Transverse colon (tissue), 4 donors: Measurements from ENCODE around the gene DHX16. TPM values are rescaled to one million over a fixed set of nuclear protein-coding genes. Genes with fewer than 3 reads are reported as not detected.

Experiments used
- DNase-seq: peaks from one replicate; pipeline ENCODE4 v3.0.0-alpha.2; 2019
- H3K27ac ChIP-seq, 4 donors: fragments of 200-600 bp; sonication (generic); 2 replicates each; pipeline ENCODE4 v1.5.1; 2016 to 2018; ENCODE audit warnings: inconsistent platforms in 4 of 4
- H3K27me3 ChIP-seq: fragments of 200-600 bp; sonication (generic); 2 replicates; pipeline ENCODE4 v1.5.1; 2017; ENCODE audit warnings: inconsistent platforms
- H3K36me3 ChIP-seq, 4 donors: fragments of 200-600 bp; sonication (generic); 2 replicates each; pipeline ENCODE4 v1.5.1; 2017 to 2019; ENCODE audit warnings: inconsistent platforms in 4 of 4
- H3K4me1 ChIP-seq, 4 donors: fragments of 200-600 bp; sonication (generic); 2 replicates each; pipeline ENCODE4 v1.5.1; 2017 to 2020; ENCODE audit warnings: inconsistent platforms in 4 of 4
- H3K4me3 ChIP-seq, 4 donors: fragments of 200-600 bp; sonication (generic); 1 replicate in 1 of 4; 2 replicates in 3 of 4; pipeline versions ENCODE4 v1.5.1 to v1.6.1; 2017 to 2019; ENCODE audit warnings: inconsistent platforms in 4 of 4
- H3K9me3 ChIP-seq, 2 donors: fragments of 200-600 bp; sonication (generic); 2 replicates each; pipeline ENCODE4 v1.5.1; 2017 to 2019; ENCODE audit warnings: inconsistent platforms in 2 of 2
- EP300 ChIP-seq: sonication (generic); formaldehyde crosslinking; IDR thresholded peaks from one replicate; pipeline ENCODE4 v1.6.1; 2017; ENCODE audit warnings: antibody characterized with exemption, low read depth
- POLR2A ChIP-seq: fragments of 450-650 bp; IDR thresholded peaks from one replicate; pipeline ENCODE4 v1.6.1; 2016; ENCODE audit warnings: antibody characterized with exemption, mild to moderate bottlenecking, moderate library complexity
- POLR2AphosphoS5 ChIP-seq, 3 donors: sonication (generic); formaldehyde crosslinking; IDR thresholded peaks; one replicate each; pipeline ENCODE4 v1.6.1; 2016; ENCODE audit warnings: antibody characterized with exemption in 3 of 3
- WGBS, 2 donors: methylation state at CpG; one replicate each; pipeline ENCODE4 v1.1.5; 2018; ENCODE audit warnings: low coverage in 1 of 2; 5-methylcytosine and 5-hydroxymethylcytosine counted together
- in situ Hi-C, 4 donors: fragments of 200-750 bp; cut with MboI; loops; one replicate each; pipeline versions ENCODE4 v1.15.0 to v1.15.1; 2017; ENCODE audit warnings: low sequenced_read_pairs in 3 of 4, low pct_ligation_motif_present in 1 of 4, low pct_unique_long_range_greater_than_20kb in 1 of 4
- intact Hi-C: fragments of 100-400 bp; cut with DNase I; formaldehyde crosslinking; loops from one replicate; pipeline ENCODE4 v1.15.1; 2023; ENCODE audit warnings: low total_unique reads
- total RNA-seq, 4 donors: library from RNA; depleted of rRNA; stranded (reverse); fragments of >200 nt; gene quantifications; one replicate each; pipeline ENCODE4 v1.1.0, GENCODE V29; 2016
- TF ChIP-seq, protein P1 (sequence below), 5 experiments: fragments of 200-600 bp in 3 of 5; fragments of 450-650 bp in 2 of 5; sonication (generic) in 3 of 5; IDR thresholded peaks; 1 replicate in 2 of 5; 2 replicates in 3 of 5; pipeline ENCODE4 v1.5.1; 2016 to 2017; ENCODE audit warnings: antibody characterized with exemption in 5 of 5, inconsistent platforms in 3 of 5, mild to moderate bottlenecking in 2 of 5, moderate library complexity in 1 of 5

Gene DHX16
- total RNA-seq, 4 donors from 2014 or later: 37.8 to 144 (median 41.3) TPM

DNA sequence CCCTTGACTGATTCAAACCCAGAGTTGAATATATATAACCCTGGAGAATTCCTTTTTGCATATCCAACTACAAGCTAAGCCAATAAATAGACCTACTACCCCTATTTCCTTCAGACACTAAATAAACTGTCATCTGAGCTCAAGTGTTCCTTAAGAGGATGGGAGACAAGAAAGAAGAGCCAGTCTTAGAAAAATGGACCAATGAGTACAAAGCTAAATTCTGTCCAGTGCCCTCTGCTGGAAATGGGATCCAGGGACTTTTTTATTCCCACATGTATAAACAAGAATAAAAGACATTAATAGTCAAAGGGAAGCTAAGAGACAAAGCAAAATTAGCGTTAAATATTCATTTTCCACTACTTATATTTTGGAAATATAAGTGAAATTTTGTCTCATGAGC, 60.6 kb downstream of the DHX16 start:
- no peaks in the 10 kb centered on the region for H3K27me3 ChIP-seq
- WGBS, 2 donors: 82 to 92% methylated on average over 1 of the region's 1 CpG
- H3K4me3 ChIP-seq: no peak overlapping the region
- intact Hi-C loops: no loop called here
- no peak for DNase-seq
- H3K27ac ChIP-seq: peak overlapping the region; percentile 94 to 98 (median 96)
- no peaks in the 10 kb centered on the region for H3K9me3 ChIP-seq
- H3K4me1 ChIP-seq: peaks cover 4 to 43% (median 28%) of the 10 kb centered on the region in 4 donors
- H3K36me3 ChIP-seq: peaks cover 0 to 31% (median 17%) of the 10 kb centered on the region in 4 donors
- in situ Hi-C loops: no loop called here
- TF ChIP-seq POLR2A: no peak
- no peak for TF ChIP-seq EP300
- TF ChIP-seq, protein P1, sequence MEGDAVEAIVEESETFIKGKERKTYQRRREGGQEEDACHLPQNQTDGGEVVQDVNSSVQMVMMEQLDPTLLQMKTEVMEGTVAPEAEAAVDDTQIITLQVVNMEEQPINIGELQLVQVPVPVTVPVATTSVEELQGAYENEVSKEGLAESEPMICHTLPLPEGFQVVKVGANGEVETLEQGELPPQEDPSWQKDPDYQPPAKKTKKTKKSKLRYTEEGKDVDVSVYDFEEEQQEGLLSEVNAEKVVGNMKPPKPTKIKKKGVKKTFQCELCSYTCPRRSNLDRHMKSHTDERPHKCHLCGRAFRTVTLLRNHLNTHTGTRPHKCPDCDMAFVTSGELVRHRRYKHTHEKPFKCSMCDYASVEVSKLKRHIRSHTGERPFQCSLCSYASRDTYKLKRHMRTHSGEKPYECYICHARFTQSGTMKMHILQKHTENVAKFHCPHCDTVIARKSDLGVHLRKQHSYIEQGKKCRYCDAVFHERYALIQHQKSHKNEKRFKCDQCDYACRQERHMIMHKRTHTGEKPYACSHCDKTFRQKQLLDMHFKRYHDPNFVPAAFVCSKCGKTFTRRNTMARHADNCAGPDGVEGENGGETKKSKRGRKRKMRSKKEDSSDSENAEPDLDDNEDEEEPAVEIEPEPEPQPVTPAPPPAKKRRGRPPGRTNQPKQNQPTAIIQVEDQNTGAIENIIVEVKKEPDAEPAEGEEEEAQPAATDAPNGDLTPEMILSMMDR (IDR thresholded peaks at IDR 0.05): peak in 1 of 5 experiments; percentile 15
- no peak for TF ChIP-seq POLR2AphosphoS5 (IDR thresholded peaks at IDR 0.05)

DNA sequence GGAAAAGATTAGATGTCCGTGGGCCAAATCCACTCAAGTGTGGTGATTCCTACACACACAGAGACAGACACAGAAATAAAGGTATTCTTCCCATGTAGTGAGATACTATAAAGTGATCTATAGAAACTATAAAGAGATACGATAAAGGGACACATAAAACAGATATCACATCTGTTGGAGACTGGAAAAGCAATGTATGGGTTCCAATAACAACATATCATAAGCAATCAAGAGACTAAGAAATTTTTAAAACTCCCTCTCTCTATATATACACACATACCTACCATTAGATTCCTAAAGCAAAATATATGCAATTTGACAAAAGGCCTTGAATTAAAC, 61.0 kb downstream of the DHX16 start:
- Histone ChIP-seq H3K36me3 (peaks cover 0 to 33% (median 19%) of the 10 kb centered on the region in 4 donors), H3K4me3 (no peak overlapping the region), H3K9me3 (no peaks in the 10 kb centered on the region), H3K27ac (peak overlapping the region in 3 of 4 donors; percentile 94 to 98 (median 94)), H3K27me3 (no peaks in the 10 kb centered on the region), H3K4me1 (peaks cover 4 to 43% (median 28%) of the 10 kb centered on the region in 4 donors)
- DNase-seq: no peak
- TF ChIP-seq POLR2AphosphoS5 (IDR thresholded peaks at IDR 0.05): no peak
- no peak for TF ChIP-seq EP300
- TF ChIP-seq, protein P1 (IDR thresholded peaks at IDR 0.05): no peak
- no peak for TF ChIP-seq POLR2A
- in situ Hi-C loops (no loop called here), intact Hi-C loops (no loop called here)
- WGBS, 2 donors: 67 to 85% methylated on average over 2 of the region's 2 CpGs

DNA sequence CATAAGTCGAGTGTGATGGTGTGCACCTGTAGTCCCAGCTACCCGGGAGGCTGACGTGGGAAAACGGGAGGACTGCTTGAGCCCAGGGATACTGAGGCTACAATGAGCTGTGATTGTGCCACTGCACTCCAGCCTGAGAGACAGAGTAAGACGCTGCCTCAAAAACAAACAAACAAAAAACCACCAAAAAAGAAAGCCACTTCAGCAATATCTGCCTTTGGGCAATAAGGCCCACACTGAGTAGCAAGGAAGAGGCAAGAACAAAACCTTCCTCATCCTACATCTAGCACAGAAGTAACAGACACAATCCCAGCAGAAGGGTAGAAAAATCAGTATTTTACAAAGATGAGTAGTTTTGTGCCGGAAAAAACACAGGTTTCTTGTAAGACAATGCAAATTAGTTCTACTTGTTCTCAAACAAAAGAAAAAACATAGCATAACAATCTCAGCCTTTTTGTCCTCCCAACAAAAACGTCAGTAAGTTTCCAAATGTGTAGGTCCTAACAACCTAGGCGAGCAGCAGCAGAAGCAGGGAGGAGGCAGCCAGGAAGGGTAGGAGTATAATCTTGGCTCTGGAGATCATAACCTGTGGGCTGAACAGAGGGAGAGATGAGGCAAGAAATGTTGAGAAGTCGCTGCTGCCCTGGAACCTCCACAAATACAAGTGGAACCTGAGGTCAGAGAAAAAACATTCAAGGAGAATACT, 61.5 kb downstream of the DHX16 start:
- Histone ChIP-seq H3K4me1 (peaks cover 4 to 43% (median 28%) of the 10 kb centered on the region in 4 donors), H3K4me3 (no peak overlapping the region), H3K27me3 (no peaks in the 10 kb centered on the region), H3K9me3 (no peaks in the 10 kb centered on the region), H3K27ac (peak overlapping the region in 2 of 4 donors; percentile 94 to 98), H3K36me3 (peaks cover 0 to 35% (median 19%) of the 10 kb centered on the region in 4 donors)
- TF ChIP-seq, protein P1 (IDR thresholded peaks at IDR 0.05): no peak
- peak in 1 of 3 donors; percentile 37 for TF ChIP-seq POLR2AphosphoS5 (IDR thresholded peaks at IDR 0.05)
- DNase-seq: no peak
- intact Hi-C loops: no loop called here
- in situ Hi-C loops: no loop called here
- WGBS, 2 donors: 63 to 78% methylated on average over 3 to 9 of the region's 9 CpGs

DNA sequence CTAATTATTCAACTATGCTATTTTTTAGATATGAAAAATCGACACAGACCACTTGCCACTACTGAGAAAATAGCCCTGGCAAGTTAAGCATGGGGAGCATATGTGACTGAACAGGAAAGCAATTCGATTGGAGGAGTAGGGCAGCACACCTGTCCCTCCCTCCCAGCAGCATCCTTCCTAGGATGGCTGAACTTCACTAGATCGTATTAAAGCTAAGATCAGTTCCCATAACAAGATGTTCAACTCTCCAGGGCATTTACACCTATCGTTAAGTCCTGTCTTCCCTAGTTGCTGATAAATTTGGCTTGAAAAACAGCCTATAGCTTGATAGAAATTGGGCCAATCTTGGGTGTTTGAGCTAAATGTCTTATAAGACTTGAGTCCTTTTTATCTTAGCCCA, 62.7 kb downstream of the DHX16 start:
- in situ Hi-C loops (no loop called here), intact Hi-C loops (no loop called here)
- H3K4me3 ChIP-seq: no peak overlapping the region
- no peak overlapping the region for H3K27ac ChIP-seq
- peaks cover 0 to 44% (median 25%) of the 10 kb centered on the region in 4 donors for H3K36me3 ChIP-seq
- no peak for TF ChIP-seq EP300
- TF ChIP-seq, protein P1 (IDR thresholded peaks at IDR 0.05): no peak
- TF ChIP-seq POLR2A: no peak
- no peak for TF ChIP-seq POLR2AphosphoS5 (IDR thresholded peaks at IDR 0.05)
- H3K9me3 ChIP-seq: no peaks in the 10 kb centered on the region
- DNase-seq: no peak
- H3K4me1 ChIP-seq: peaks cover 4 to 43% (median 28%) of the 10 kb centered on the region in 4 donors
- H3K27me3 ChIP-seq: no peaks in the 10 kb centered on the region
- 75 to 83% methylated on average over 2 to 4 of the region's 4 CpGs for WGBS, 2 donors
